ENCODE measurements around the gene HERC2.

HERC2 gene

DNA sequence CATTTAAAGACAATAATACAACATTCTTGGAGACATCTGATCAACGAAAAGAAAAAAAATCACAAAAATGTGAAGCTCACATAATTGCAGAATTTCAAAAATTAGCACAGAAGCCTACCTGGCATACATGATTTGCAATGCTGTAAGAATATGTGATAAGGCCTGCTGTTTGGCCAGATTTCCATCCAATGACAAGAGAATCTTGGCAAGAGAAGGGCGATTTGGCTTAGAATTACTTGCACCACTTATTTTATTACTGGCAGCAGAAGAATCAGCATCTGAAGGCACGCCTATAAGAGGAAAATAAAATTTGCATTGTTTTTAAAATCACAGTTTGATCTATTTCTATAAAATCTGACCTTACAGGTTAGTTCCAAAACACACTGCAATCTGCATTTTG, 152.6 kb downstream of the HERC2 start:
- TF ChIP-seq CTCF (IDR thresholded peaks at IDR 0.05): no peak

- no peak for TF ChIP-seq CTCF (IDR thresholded peaks at IDR 0.05)
These were observed 154.9 kb downstream of the HERC2 start for GRCh38 chr15:28167042-28167441.

GRCh38 chr15:28165791-28166190, 156.2 kb downstream of the HERC2 start:
- TF ChIP-seq CTCF (IDR thresholded peaks at IDR 0.05): no peak

- no peak for TF ChIP-seq CTCF (IDR thresholded peaks at IDR 0.05)
These were observed 157.1 kb downstream of the HERC2 start for GRCh38 chr15:28164876-28165275.

- no peak for TF ChIP-seq CTCF (IDR thresholded peaks at IDR 0.05)
These were observed 167.7 kb downstream of the HERC2 start for GRCh38 chr15:28154283-28154682.

DNA sequence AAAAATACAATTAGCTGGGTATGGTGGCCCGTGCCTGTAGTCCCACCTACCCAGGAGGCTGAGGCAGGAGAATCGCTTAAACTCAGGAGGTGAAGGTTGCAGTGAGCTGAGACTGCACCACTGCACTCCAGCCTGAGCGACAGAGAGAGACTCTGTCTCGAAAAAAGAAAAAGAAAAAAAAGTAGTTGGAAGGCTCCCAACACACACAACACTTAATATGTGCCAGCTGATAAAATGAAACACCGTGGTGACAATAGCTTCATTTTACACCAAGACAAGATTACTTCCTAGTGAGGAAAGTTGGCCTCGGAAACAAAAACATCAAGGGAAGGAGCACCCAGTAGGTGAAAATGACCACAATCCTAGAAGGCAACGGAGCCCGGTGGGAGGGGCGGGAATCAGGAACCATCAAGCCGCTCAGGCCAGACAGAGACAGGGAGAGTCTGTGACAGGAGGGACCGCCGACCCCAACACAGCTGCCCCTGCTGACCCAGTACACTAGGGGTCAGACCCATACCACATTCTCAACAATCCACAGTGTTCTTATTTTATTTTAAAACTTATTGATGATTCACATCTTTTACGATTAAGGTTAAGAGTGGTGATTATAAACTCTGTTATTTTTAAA, 168.4 kb downstream of the HERC2 start:
- TF ChIP-seq CTCF (IDR thresholded peaks at IDR 0.05): no peak

DNA sequence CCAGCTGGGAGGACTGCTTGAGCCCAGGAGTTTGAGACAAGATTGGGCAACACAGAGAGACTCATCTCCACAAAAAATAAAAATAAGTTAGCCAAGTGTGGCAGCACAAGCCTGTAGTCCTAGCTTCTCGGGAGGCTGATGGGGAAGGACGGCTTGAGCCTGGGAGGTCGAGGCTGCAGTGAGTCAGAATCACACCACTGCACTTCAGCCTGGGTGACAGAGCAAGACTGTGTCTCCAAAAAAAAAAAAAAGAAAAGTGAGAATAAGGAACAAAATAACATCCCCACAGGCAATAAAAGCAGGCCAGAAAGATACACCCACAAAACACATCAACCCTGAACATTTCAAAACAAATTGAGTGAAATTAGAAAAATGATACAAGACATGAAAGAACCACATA, 174.2 kb downstream of the HERC2 start:
- no peak for TF ChIP-seq CTCF (IDR thresholded peaks at IDR 0.05)

- TF ChIP-seq CTCF (IDR thresholded peaks at IDR 0.05): no peak
These were observed 181.9 kb downstream of the HERC2 start for GRCh38 chr15:28140062-28140461.
